Measurements from ENCODE around the gene VPS13D. TPM values are rescaled to one million over a fixed set of nuclear protein-coding genes. Genes with fewer than 3 reads are reported as not detected.

Gene VPS13D
- total RNA-seq, 1 donor from 2014 or later: 28.3 TPM

GRCh38 chr1:12457771-12458170, 227.9 kb downstream of the VPS13D start:
- H3K9me3 ChIP-seq: no peaks in the 10 kb centered on the region
- H3K4me3 ChIP-seq: no peak overlapping the region
- H3K27ac ChIP-seq: peak overlapping the region; percentile 89 to 92
- H3K4me1 ChIP-seq: peaks cover 52 to 85% of the 10 kb centered on the region in 2 donors
- intact Hi-C loops (cut with DNase I): no loop called here
- peak in 1 of 2 donors; percentile 68 for DNase-seq (ENCODE audit: low spot score in 2 of 2)
- H3K36me3 ChIP-seq: peaks cover 0 to 4% of the 10 kb centered on the region in 2 donors
- no peaks in the 10 kb centered on the region for H3K27me3 ChIP-seq
- no peak for TF ChIP-seq CTCF (IDR thresholded peaks at IDR 0.05)

- TF ChIP-seq CTCF (IDR thresholded peaks at IDR 0.05): no peak
- Histone ChIP-seq H3K9me3 (no peaks in the 10 kb centered on the region), H3K27me3 (no peaks in the 10 kb centered on the region), H3K4me3 (no peak overlapping the region), H3K36me3 (peaks cover 0 to 4% of the 10 kb centered on the region in 2 donors), H3K27ac (peak overlapping the region; percentile 89 to 92), H3K4me1 (peaks cover 57 to 85% of the 10 kb centered on the region in 2 donors)
- intact Hi-C loops (cut with DNase I): no loop called here
- peak in 1 of 2 donors; percentile 62 for DNase-seq (ENCODE audit: low spot score in 2 of 2)
These were observed 228.7 kb downstream of the VPS13D start for GRCh38 chr1:12458571-12458970.

GRCh38 chr1:12460121-12460520, 230.3 kb downstream of the VPS13D start:
- intact Hi-C loops (cut with DNase I): loop anchor here (2.0 to 5.0 kb wide), 2 partner anchors 19 to 38 kb away; no protein-coding TSS in a partner anchor
- H3K4me1 ChIP-seq: peaks cover 57 to 81% of the 10 kb centered on the region in 2 donors
- no peak for TF ChIP-seq CTCF (IDR thresholded peaks at IDR 0.05)
- no peak overlapping the region for H3K4me3 ChIP-seq
- no peaks in the 10 kb centered on the region for H3K27me3 ChIP-seq
- H3K9me3 ChIP-seq: no peaks in the 10 kb centered on the region
- H3K36me3 ChIP-seq: peaks cover 0 to 4% of the 10 kb centered on the region in 2 donors
- peak in 1 of 2 donors; percentile 58 for DNase-seq (ENCODE audit: low spot score in 2 of 2)
- H3K27ac ChIP-seq: peak overlapping the region; percentile 32 to 86

GRCh38 chr1:12460911-12461621, 231.2 kb downstream of the VPS13D start:
- Histone ChIP-seq H3K4me1 (peaks cover 53 to 75% of the 10 kb centered on the region in 2 donors), H3K27ac (peak overlapping the region; percentile 72 to 86), H3K9me3 (no peaks in the 10 kb centered on the region), H3K36me3 (peaks cover 0 to 4% of the 10 kb centered on the region in 2 donors), H3K4me3 (no peak overlapping the region), H3K27me3 (no peaks in the 10 kb centered on the region)
- no peak for TF ChIP-seq CTCF (IDR thresholded peaks at IDR 0.05)
- intact Hi-C loops (cut with DNase I): loop anchor here (2.0 to 5.0 kb wide), 2 partner anchors 18 to 39 kb away; no protein-coding TSS in a partner anchor
- peak in 1 of 2 donors; percentile 76 for DNase-seq (ENCODE audit: low spot score in 2 of 2)

GRCh38 chr1:12461754-12462153, 231.9 kb downstream of the VPS13D start:
- peaks cover 51 to 68% of the 10 kb centered on the region in 2 donors for H3K4me1 ChIP-seq
- no peaks in the 10 kb centered on the region for H3K9me3 ChIP-seq
- no peak for DNase-seq (ENCODE audit: low spot score in 2 of 2)
- peaks cover 0 to 4% of the 10 kb centered on the region in 2 donors for H3K36me3 ChIP-seq
- no peak for TF ChIP-seq CTCF (IDR thresholded peaks at IDR 0.05)
- H3K27me3 ChIP-seq: no peaks in the 10 kb centered on the region
- H3K4me3 ChIP-seq: no peak overlapping the region
- peak overlapping the region; percentile 72 to 86 for H3K27ac ChIP-seq
- intact Hi-C loops (cut with DNase I): loop anchor here (2.0 to 5.0 kb wide), 2 partner anchors 17 to 39 kb away; no protein-coding TSS in a partner anchor
